NCI-H82 treated with DMSO at 0.1 percent for 48 hours (cell line): Measurements from ENCODE around the gene LCE2B.

Experiments used
- DNase-seq: peaks from one replicate; lab custom pipeline; 2025; ENCODE audit not compliant: unreplicated experiment; lab: John Stamatoyannopoulos, UW

LCE2B gene

DNA sequence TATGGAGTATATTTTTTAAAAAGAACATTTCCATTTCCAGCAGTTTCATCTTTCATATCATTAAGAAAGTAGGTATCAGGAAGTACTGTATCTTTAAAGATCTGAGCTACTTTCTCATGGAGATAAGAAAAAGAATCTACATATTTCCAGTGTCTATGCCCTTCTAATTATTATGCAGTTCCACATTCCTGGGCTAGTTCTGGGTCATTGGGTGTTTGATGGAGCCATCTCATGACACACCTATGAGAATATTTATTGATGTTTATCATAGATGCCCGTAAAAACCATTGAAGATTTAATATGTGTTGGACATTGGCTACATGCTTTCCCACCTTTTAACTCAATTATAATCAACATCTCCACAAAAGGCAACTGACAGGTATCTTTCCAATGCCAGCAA, 43.1 kb downstream of the LCE2B start:
- DNase-seq = no peak

DNA sequence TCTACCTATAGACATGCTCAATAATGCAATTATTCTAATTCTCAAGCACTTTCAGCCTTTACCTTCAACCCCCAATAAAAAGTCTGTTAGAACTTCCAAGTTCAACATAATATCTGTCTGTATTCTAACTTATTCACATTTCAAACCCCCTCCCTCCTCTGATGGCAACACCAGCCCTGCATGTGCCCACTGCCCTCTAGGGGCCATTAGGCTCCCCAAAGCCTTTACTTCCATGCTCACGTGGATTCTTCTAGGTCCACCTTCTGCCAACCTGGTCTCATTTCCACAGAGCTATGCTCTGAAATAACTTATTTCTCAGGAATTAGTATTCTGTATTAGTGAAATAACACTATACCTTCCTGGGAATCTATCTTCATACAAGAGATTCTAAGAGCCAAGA, 49.7 kb downstream of the LCE2B start:
- no peak for DNase-seq
